ENCODE measurements around the gene ATP6V1B1. TPM values are rescaled to one million over a fixed set of nuclear protein-coding genes. Genes with fewer than 3 reads are reported as not detected.

The ATP6V1B1 gene
- total and polyA plus RNA-seq, 2 of the 13 experiments (the other 11 are each of a cell fraction or from before 2014, with no cell fraction given), result 0.58 to 1.6 TPM

DNA sequence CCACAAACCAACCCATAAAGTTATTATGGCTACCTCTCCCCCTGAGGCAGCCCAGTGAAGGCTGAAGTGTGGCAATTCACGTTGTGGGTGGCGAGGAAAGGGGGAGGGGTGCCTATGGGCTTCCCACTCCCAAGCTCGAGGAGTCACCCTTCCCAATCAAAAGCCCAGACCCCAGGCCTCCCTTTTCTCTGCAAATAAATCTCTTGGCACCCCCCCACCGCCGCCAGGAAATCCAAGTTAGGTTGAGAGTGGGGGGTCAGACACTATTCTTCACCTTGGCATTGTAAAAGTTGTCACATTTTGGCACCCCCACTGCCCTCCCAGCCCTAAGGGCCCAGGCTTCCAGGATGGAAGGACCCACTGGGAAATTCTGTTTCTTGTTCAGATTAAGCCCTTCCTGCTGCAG, 49.6 kb downstream of the ATP6V1B1 start:
- ChIA-PET CTCF (ENCODE audit: low intra/inter-chr PET ratio, low total read pairs) (interaction anchor here (1.3 kb wide), 1 partner anchor 85 kb away, joined by 3 read pairs; no protein-coding TSS in a partner anchor), POLR2A (no interaction called here)
- no TSS peak for BruUV-seq (replicated peaks)
- no peak overlapping the region for H3K9ac ChIP-seq (ENCODE audit: insufficient read depth, low read depth, low read length)
- no peak overlapping the region for H3K27ac ChIP-seq (ENCODE audit: extremely low read length, insufficient read depth, low read length)
- intact Hi-C loops (cut with micrococcal nuclease; ENCODE audit: unreplicated experiment), result no loop called here
- H3K79me2 ChIP-seq (ENCODE audit: insufficient read depth, low read length), result no peaks in the 10 kb centered on the region
- no peaks in the 10 kb centered on the region for H3K4me1 ChIP-seq (ENCODE audit: insufficient read depth, low read length)
- ATAC-seq (no peak), DNase-seq (ENCODE audit: low spot score) (no peak), FAIRE-seq (no peak)
- no peak overlapping the region for H3K4me3 ChIP-seq (replicated peaks in 1 of 3; ENCODE audit: insufficient read depth in 1 of 3, low read depth in 2 of 3, low read length in 3 of 3)
- no peak overlapping the region for H3K4me2 ChIP-seq (ENCODE audit: low read depth, low read length)
- no peaks in the 10 kb centered on the region for H3K27me3 ChIP-seq (ENCODE audit: control insufficient read depth in 1 of 2, insufficient read depth in 2 of 2, low read length in 2 of 2)
- TF ChIP-seq ZEB1 (IDR thresholded peaks at IDR 0.05; ENCODE audit: insufficient replicate concordance, low read depth) (no peak), POLR2G (IDR thresholded peaks at IDR 0.05; ENCODE audit: low read depth, low read length) (0 out of 2 replicates have a peak, but pooled peaks have one; percentile 6)
- H3K9me3 ChIP-seq (ENCODE audit: low read length), result no peaks in the 10 kb centered on the region
- H4K20me1 ChIP-seq (ENCODE audit: insufficient read depth, low read length), result no peaks in the 10 kb centered on the region
- no peak overlapping the region for H2AFZ ChIP-seq (ENCODE audit: low read length)
- H3K36me3 ChIP-seq (replicated peaks in 1 of 2; ENCODE audit: control insufficient read depth in 1 of 2, insufficient read depth in 2 of 2, low read length in 2 of 2), result peaks cover 34 to 40% of the 10 kb centered on the region in 2 experiments
- 99% methylated on average over 5 of the region's 5 CpGs for WGBS (ENCODE audit: low lambda C conversion rate)
- in situ Hi-C loops (cut with HindIII; ENCODE audit: extremely low pct_ligation_motif_present, low pct_unique_long_range_greater_than_20kb), result no loop called here

DNA sequence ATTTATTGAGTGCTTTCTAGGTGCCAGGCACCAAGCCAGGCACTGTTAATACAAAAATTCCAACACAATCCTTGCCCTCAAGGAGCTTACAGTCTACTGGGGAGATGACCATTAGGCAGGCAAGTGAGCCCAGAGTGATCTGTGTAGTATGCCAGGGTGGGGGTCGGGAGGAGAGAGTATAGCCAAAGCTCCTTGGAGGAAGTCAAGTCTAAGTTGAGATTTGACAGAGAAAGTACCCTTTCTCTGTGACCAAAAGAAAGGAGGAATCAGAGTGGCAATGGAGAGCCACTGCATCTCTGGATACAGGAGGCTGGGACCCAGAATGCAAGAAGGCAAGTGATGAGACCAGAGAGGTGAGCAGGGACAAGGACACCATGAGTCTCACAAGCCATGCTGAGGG, 50.3 kb downstream of the ATP6V1B1 start:
- no peaks in the 10 kb centered on the region for H4K20me1 ChIP-seq (ENCODE audit: insufficient read depth, low read length)
- no peak overlapping the region for H3K4me3 ChIP-seq (replicated peaks in 1 of 3; ENCODE audit: insufficient read depth in 1 of 3, low read depth in 2 of 3, low read length in 3 of 3)
- BruUV-seq (replicated peaks), result no TSS peak
- DNase-seq (ENCODE audit: low spot score) (no peak), ATAC-seq (no peak), FAIRE-seq (no peak)
- 88% methylated on average over 1 of the region's 1 CpG for WGBS (ENCODE audit: low lambda C conversion rate)
- no peaks in the 10 kb centered on the region for H3K79me2 ChIP-seq (ENCODE audit: insufficient read depth, low read length)
- no peaks in the 10 kb centered on the region for H3K4me1 ChIP-seq (ENCODE audit: insufficient read depth, low read length)
- no peak overlapping the region for H3K27ac ChIP-seq (ENCODE audit: extremely low read length, insufficient read depth, low read length)
- in situ Hi-C loops (cut with HindIII; ENCODE audit: extremely low pct_ligation_motif_present, low pct_unique_long_range_greater_than_20kb), result no loop called here
- peaks cover 35 to 47% of the 10 kb centered on the region in 2 experiments for H3K36me3 ChIP-seq (replicated peaks in 1 of 2; ENCODE audit: control insufficient read depth in 1 of 2, insufficient read depth in 2 of 2, low read length in 2 of 2)
- no peaks in the 10 kb centered on the region for H3K9me3 ChIP-seq (ENCODE audit: low read length)
- ChIA-PET POLR2A (no interaction called here), CTCF (ENCODE audit: low intra/inter-chr PET ratio, low total read pairs) (no interaction called here)
- H2AFZ ChIP-seq (ENCODE audit: low read length), result no peak overlapping the region
- no peak overlapping the region for H3K9ac ChIP-seq (ENCODE audit: insufficient read depth, low read depth, low read length)
- TF ChIP-seq, protein P1, sequence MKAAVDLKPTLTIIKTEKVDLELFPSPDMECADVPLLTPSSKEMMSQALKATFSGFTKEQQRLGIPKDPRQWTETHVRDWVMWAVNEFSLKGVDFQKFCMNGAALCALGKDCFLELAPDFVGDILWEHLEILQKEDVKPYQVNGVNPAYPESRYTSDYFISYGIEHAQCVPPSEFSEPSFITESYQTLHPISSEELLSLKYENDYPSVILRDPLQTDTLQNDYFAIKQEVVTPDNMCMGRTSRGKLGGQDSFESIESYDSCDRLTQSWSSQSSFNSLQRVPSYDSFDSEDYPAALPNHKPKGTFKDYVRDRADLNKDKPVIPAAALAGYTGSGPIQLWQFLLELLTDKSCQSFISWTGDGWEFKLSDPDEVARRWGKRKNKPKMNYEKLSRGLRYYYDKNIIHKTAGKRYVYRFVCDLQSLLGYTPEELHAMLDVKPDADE (CRISPR knock-in tag; IDR thresholded peaks at IDR 0.05), result no peak
- TF ChIP-seq FOXO1 (CRISPR knock-in tag; IDR thresholded peaks at IDR 0.05) (no peak), ZMYM2 (CRISPR knock-in tag; IDR thresholded peaks at IDR 0.05) (no peak), NFE2L2 (IDR thresholded peaks at IDR 0.05; ENCODE audit: low read length) (no peak), ATAD3A (CRISPR knock-in tag; IDR thresholded peaks at IDR 0.05) (no peak), FIP1L1 (IDR thresholded peaks at IDR 0.05; ENCODE audit: borderline replicate concordance, insufficient read depth, low read depth, low read length) (no peak), RFXANK (CRISPR knock-in tag; IDR thresholded peaks at IDR 0.05) (no peak)
- TF ChIP-seq, protein P2, sequence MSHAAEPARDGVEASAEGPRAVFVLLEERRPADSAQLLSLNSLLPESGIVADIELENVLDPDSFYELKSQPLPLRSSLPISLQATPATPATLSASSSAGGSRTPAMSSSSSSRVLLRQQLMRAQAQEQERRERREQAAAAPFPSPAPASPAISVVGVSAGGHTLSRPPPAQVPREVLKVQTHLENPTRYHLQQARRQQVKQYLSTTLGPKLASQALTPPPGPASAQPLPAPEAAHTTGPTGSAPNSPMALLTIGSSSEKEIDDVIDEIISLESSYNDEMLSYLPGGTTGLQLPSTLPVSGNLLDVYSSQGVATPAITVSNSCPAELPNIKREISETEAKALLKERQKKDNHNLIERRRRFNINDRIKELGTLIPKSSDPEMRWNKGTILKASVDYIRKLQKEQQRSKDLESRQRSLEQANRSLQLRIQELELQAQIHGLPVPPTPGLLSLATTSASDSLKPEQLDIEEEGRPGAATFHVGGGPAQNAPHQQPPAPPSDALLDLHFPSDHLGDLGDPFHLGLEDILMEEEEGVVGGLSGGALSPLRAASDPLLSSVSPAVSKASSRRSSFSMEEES (CRISPR knock-in tag; IDR thresholded peaks at IDR 0.05), result no peak
- TF ChIP-seq, protein P3, sequence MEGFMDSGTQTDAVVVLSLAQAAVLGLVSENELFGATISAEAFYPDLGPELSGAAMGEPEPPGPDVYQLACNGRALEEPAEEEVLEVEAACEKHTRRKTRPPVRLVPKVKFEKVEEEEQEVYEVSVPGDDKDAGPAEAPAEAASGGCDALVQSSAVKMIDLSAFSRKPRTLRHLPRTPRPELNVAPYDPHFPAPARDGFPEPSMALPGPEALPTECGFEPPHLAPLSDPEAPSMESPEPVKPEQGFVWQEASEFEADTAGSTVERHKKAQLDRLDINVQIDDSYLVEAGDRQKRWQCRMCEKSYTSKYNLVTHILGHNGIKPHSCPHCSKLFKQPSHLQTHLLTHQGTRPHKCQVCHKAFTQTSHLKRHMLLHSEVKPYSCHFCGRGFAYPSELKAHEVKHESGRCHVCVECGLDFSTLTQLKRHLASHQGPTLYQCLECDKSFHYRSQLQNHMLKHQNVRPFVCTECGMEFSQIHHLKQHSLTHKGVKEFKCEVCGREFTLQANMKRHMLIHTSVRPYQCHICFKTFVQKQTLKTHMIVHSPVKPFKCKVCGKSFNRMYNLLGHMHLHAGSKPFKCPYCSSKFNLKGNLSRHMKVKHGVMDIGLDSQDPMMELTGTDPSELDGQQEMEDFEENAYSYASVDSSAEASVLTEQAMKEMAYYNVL (CRISPR knock-in tag; IDR thresholded peaks at IDR 0.05; ENCODE audit: borderline replicate concordance), result no peak
- H3K27me3 ChIP-seq (ENCODE audit: control insufficient read depth in 1 of 2, insufficient read depth in 2 of 2, low read length in 2 of 2), result no peaks in the 10 kb centered on the region
- intact Hi-C loops (cut with micrococcal nuclease; ENCODE audit: unreplicated experiment), result no loop called here
- no peak overlapping the region for H3K4me2 ChIP-seq (ENCODE audit: low read depth, low read length)

All from HepG2 (cell line).